Neuronal stem cell (in vitro differentiated cells): ENCODE results near the gene ZNF554.

Experiments used
- DNase-seq: peaks from one replicate; pipeline ENCODE4 v3.0.0-alpha.2; 2013; ENCODE audit warnings: low spot score
- H2AFZ ChIP-seq: one replicate; pipeline ENCODE4 v1.6.1; 2013; ENCODE audit warnings: mild to moderate bottlenecking, low read length, inconsistent platforms
- H2AK5ac ChIP-seq: 2 replicates; pipeline ENCODE4 v1.6.1; 2013; ENCODE audit warnings: low read depth, mild to moderate bottlenecking, inconsistent platforms, low read length, moderate library complexity, mixed read lengths
- H2BK120ac ChIP-seq: 2 replicates; pipeline ENCODE4 v1.6.1; 2013; ENCODE audit warnings: low read depth, mild to moderate bottlenecking, inconsistent platforms, low read length, moderate library complexity, mixed read lengths
- H2BK12ac ChIP-seq: one replicate; pipeline ENCODE4 v1.6.1; 2013; ENCODE audit warnings: low read length, inconsistent platforms
- H2BK15ac ChIP-seq: 2 replicates; pipeline ENCODE4 v1.6.1; 2013; ENCODE audit warnings: mild to moderate bottlenecking, low read length, inconsistent platforms, mixed read lengths
- H2BK5ac ChIP-seq: one replicate; pipeline ENCODE4 v1.6.1; 2013; ENCODE audit warnings: inconsistent platforms, mild to moderate bottlenecking, low read length, moderate library complexity
- H3K14ac ChIP-seq: one replicate; pipeline ENCODE4 v1.6.1; 2013; ENCODE audit warnings: low read length, inconsistent platforms
- H3K18ac ChIP-seq: 2 replicates; pipeline ENCODE4 v1.6.1; 2013; ENCODE audit warnings: low read length, inconsistent platforms
- H3K23ac ChIP-seq: 2 replicates; pipeline ENCODE4 v1.6.1; 2013; ENCODE audit warnings: low read depth, mild to moderate bottlenecking, mixed read lengths, low read length, inconsistent platforms; ENCODE audit not compliant: poor library complexity
- H3K27ac ChIP-seq: replicated peaks from 3 replicates; pipeline ENCODE4 v1.5.1; 2013; ENCODE audit warnings: low read length, inconsistent platforms
- H3K27me3 ChIP-seq, 3 experiments: 2 replicates each; pipeline ENCODE4 v1.6.1; 2013; ENCODE audit warnings: low read length in 3 of 3, mild to moderate bottlenecking in 2 of 3, inconsistent platforms in 1 of 3, low read depth in 1 of 3, mixed read lengths in 1 of 3, moderate library complexity in 1 of 3; ENCODE audit not compliant: control insufficient read depth in 3 of 3, insufficient read depth in 3 of 3
- H3K36me3 ChIP-seq, 2 donors: replicated peaks in 1 of 2; 2 replicates each; pipeline ENCODE4 v1.6.1; 2013; ENCODE audit warnings: low read length in 2 of 2; ENCODE audit not compliant: control insufficient read depth in 2 of 2, insufficient read depth in 2 of 2
- H3K4ac ChIP-seq: 2 replicates; pipeline ENCODE4 v1.6.1; 2013; ENCODE audit warnings: inconsistent platforms, mild to moderate bottlenecking, low read length, moderate library complexity
- H3K4me1 ChIP-seq, 2 donors: 1 replicate in 1 of 2; 2 replicates in 1 of 2; pipeline ENCODE4 v1.6.1; 2013; ENCODE audit warnings: low read length in 2 of 2, low read depth in 1 of 2; ENCODE audit not compliant: control insufficient read depth in 2 of 2, insufficient read depth in 1 of 2
- H3K4me2 ChIP-seq: one replicate; pipeline ENCODE4 v1.6.1; 2013; ENCODE audit warnings: mild to moderate bottlenecking, low read length, inconsistent platforms; ENCODE audit not compliant: insufficient read depth, poor library complexity, severe bottlenecking
- H3K4me3 ChIP-seq, 2 donors: 2 replicates each; pipeline ENCODE4 v1.5.1; 2013; ENCODE audit warnings: low read length in 2 of 2, mild to moderate bottlenecking in 2 of 2, inconsistent platforms in 1 of 2, moderate library complexity in 1 of 2
- H3K79me1 ChIP-seq: one replicate; pipeline ENCODE4 v1.6.1; 2013; ENCODE audit warnings: low read depth, mild to moderate bottlenecking, inconsistent platforms, low read length, moderate library complexity
- H3K9ac ChIP-seq: one replicate; pipeline ENCODE4 v1.6.1; 2013; ENCODE audit warnings: mild to moderate bottlenecking, low read depth, low read length, inconsistent platforms; ENCODE audit not compliant: poor library complexity
- H3K9me3 ChIP-seq, 2 donors: replicated peaks in 1 of 2; 2 replicates each; pipeline versions ENCODE3 to v1.6.1; 2013; ENCODE audit warnings: low read length in 2 of 2, mild to moderate bottlenecking in 2 of 2, inconsistent platforms in 1 of 2, low read depth in 1 of 2, mixed read lengths in 1 of 2, moderate library complexity in 1 of 2; ENCODE audit not compliant: control insufficient read depth in 2 of 2, insufficient read depth in 1 of 2
- H4K8ac ChIP-seq: one replicate; pipeline ENCODE4 v1.6.1; 2013; ENCODE audit warnings: low read depth, mild to moderate bottlenecking, inconsistent platforms, low read length, moderate library complexity
- H4K91ac ChIP-seq: one replicate; pipeline ENCODE4 v1.6.1; 2013; ENCODE audit warnings: low read length, low read depth, mild to moderate bottlenecking, inconsistent platforms; ENCODE audit not compliant: poor library complexity
- WGBS, 2 donors: extraction: QIAGEN DNeasy Blood & Tissue Kit; methylation state at CpG; one replicate each; pipeline ENCODE4 v1.1.7; 2013; ENCODE audit warnings: missing lambda C conversion rate in 2 of 2, mixed read lengths in 1 of 2; ENCODE audit not compliant: insufficient read length in 2 of 2, insufficient replicate concordance in 1 of 2; ENCODE audit errors: extremely low coverage in 2 of 2; 5-methylcytosine and 5-hydroxymethylcytosine counted together

ZNF554 gene

DNA sequence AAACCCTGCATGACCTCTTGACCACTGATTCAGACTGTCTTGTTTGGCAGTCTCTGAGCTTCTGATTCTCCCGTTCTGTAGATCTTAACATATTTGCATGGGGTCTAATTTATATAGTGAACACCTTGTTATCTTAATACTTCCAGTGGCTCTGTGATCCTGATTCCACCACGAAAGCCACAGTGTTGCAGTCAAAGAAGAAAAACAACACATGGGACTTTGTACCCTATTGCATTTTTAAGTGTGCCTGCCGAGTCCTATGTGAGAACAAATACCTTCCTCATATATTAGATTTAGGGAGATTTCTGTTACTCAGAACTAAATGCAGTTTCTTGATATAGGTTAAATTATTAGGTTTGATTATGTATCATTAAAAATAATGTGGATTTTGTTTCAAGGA, 35.2 kb downstream of the ZNF554 start:
- H3K14ac ChIP-seq: no peak overlapping the region
- no peaks in the 10 kb centered on the region for H3K79me1 ChIP-seq
- DNase-seq: no peak
- H3K4me1 ChIP-seq: no peaks in the 10 kb centered on the region
- H3K4me3 ChIP-seq: no peak overlapping the region
- peaks cover 26 to 60% of the 10 kb centered on the region in 2 donors for H3K36me3 ChIP-seq
- no peak overlapping the region for H2AK5ac ChIP-seq
- H2BK5ac ChIP-seq: no peak overlapping the region
- H2BK15ac ChIP-seq: no peak overlapping the region
- no CpG with 5 or more reads among the region's 3 CpGs for WGBS, 2 donors
- H3K27me3 ChIP-seq: no peaks in the 10 kb centered on the region
- no peak overlapping the region for H3K9ac ChIP-seq
- no peak overlapping the region for H4K91ac ChIP-seq
- no peak overlapping the region for H3K23ac ChIP-seq
- H3K18ac ChIP-seq: no peak overlapping the region
- H2AFZ ChIP-seq: no peak overlapping the region
- H4K8ac ChIP-seq: no peak overlapping the region
- no peak overlapping the region for H2BK120ac ChIP-seq
- no peak overlapping the region for H3K4ac ChIP-seq
- H2BK12ac ChIP-seq: no peak overlapping the region
- peaks cover 52 to 74% of the 10 kb centered on the region in 2 donors for H3K9me3 ChIP-seq
- no peak overlapping the region for H3K27ac ChIP-seq
- no peak overlapping the region for H3K4me2 ChIP-seq

DNA sequence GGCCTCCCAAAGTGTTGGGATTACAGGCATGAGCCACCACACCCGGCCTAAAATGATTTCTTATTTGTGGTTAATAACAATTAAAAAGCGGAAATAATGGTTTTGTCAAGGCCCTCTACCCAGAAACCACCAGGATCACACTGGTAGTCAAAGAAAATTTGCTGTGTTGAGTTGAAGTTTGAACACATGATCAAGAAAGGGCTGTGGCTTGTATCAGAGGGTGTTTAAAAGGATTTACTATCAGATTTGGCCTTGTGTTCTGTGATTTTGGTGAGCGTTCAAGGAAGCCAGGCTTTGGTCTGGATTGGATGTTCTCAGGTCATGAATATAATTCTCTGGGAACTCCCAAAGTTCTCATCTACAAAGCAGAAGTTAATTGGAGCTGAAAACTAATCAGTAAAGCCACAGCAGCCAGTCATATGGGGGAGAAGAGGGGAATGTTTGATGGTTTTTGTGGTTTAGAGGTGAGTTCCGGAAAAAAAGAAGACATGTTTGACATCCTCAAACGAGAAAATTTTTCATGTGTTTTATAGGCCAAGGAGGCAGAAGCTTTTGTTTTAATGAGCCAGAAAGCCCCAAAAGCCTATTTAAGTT, 36.9 kb downstream of the ZNF554 start:
- no peak overlapping the region for H3K4me2 ChIP-seq
- no peak overlapping the region for H4K91ac ChIP-seq
- H3K27me3 ChIP-seq: no peaks in the 10 kb centered on the region
- no peak overlapping the region for H3K4ac ChIP-seq
- H2AFZ ChIP-seq: no peak overlapping the region
- H3K4me3 ChIP-seq: no peak overlapping the region
- H4K8ac ChIP-seq: no peak overlapping the region
- H3K9ac ChIP-seq: no peak overlapping the region
- WGBS, 2 donors: no CpG with 5 or more reads among the region's 5 CpGs
- H3K23ac ChIP-seq: no peak overlapping the region
- H3K18ac ChIP-seq: no peak overlapping the region
- no peak overlapping the region for H2BK12ac ChIP-seq
- no peak overlapping the region for H3K14ac ChIP-seq
- no peak overlapping the region for H2BK120ac ChIP-seq
- no peak for DNase-seq
- H2BK15ac ChIP-seq: no peak overlapping the region
- no peak overlapping the region for H2AK5ac ChIP-seq
- H3K9me3 ChIP-seq: peaks cover 48 to 59% of the 10 kb centered on the region in 2 donors
- peaks cover 22 to 43% of the 10 kb centered on the region in 2 donors for H3K36me3 ChIP-seq
- H3K4me1 ChIP-seq: no peaks in the 10 kb centered on the region
- no peaks in the 10 kb centered on the region for H3K79me1 ChIP-seq
- no peak overlapping the region for H2BK5ac ChIP-seq
- no peak overlapping the region for H3K27ac ChIP-seq

DNA sequence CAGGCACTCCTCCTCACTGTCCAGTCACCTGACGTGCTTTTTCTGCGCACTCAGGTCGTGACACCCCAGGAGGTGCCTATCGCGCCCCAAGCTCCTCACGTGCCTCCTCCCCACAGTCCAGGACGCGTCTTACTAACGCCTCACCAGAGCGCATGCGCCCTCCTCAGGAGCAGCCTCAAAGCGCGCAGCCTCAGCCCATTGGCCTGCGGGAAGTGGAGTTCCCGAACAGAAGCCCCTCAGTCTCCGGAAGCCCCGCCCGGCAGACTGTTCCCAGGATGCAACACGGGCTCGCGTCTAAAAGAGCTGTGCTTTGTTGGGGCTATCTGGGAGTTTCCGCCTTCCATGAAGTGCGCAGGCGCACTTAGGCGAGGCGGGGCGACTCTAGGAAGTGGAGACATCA, 39.2 kb downstream of the ZNF554 start:
- Histone ChIP-seq H2AK5ac (no peak overlapping the region), H3K9ac (no peak overlapping the region), H2BK5ac (no peak overlapping the region), H2AFZ (no peak overlapping the region), H3K4me1 (no peaks in the 10 kb centered on the region), H3K4me3 (peak overlapping the region in 1 of 2 donors; percentile 64), H3K9me3 (peaks cover 34 to 36% of the 10 kb centered on the region in 2 donors), H3K14ac (no peak overlapping the region), H4K91ac (no peak overlapping the region), H3K79me1 (no peaks in the 10 kb centered on the region), H3K27me3 (no peaks in the 10 kb centered on the region), H2BK12ac (no peak overlapping the region), H3K23ac (no peak overlapping the region), H3K4me2 (no peak overlapping the region), H3K18ac (no peak overlapping the region), H2BK120ac (no peak overlapping the region), H3K36me3 (peaks cover 3 to 20% of the 10 kb centered on the region in 2 donors), H4K8ac (no peak overlapping the region), H3K4ac (no peak overlapping the region), H2BK15ac (no peak overlapping the region), H3K27ac (no peak overlapping the region)
- DNase-seq: no peak
- no CpG with 5 or more reads among the region's 27 CpGs for WGBS, 2 donors

DNA sequence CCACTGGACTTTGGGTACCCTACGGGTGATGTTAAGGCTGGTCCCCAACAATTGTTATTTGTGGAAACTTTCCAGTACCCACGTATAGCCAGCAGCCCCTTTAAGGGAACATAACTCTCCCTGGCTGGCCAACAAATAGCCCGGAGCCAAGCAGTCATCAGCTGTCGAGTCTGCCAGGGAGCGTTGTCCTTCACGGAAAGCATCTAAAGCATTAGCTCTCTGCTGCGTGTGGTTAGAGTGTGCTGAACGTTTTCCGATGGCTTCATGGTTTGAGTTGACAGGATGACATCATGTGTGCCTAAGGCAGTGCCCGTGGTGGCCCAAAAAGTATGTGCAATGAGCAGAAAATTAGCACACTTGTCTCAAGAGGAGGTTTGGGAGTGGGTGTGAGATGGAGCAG, 44.1 kb downstream of the ZNF554 start:
- no peaks in the 10 kb centered on the region for H3K27me3 ChIP-seq
- H3K23ac ChIP-seq: no peak overlapping the region
- H3K4ac ChIP-seq: no peak overlapping the region
- no peak overlapping the region for H3K4me2 ChIP-seq
- peaks cover 8 to 23% of the 10 kb centered on the region in 2 donors for H3K9me3 ChIP-seq
- H2BK15ac ChIP-seq: no peak overlapping the region
- H3K79me1 ChIP-seq: no peaks in the 10 kb centered on the region
- no peak overlapping the region for H3K14ac ChIP-seq
- no peak overlapping the region for H2AFZ ChIP-seq
- no peaks in the 10 kb centered on the region for H3K36me3 ChIP-seq
- no peak overlapping the region for H3K9ac ChIP-seq
- H2BK120ac ChIP-seq: no peak overlapping the region
- no peak overlapping the region for H2AK5ac ChIP-seq
- H3K18ac ChIP-seq: no peak overlapping the region
- no peak overlapping the region for H2BK5ac ChIP-seq
- no peak overlapping the region for H4K91ac ChIP-seq
- no peak overlapping the region for H2BK12ac ChIP-seq
- no peak for DNase-seq
- WGBS, 2 donors: no CpG with 5 or more reads among the region's 10 CpGs
- no peaks in the 10 kb centered on the region for H3K4me1 ChIP-seq
- H4K8ac ChIP-seq: peak overlapping the region; percentile 84
- H3K4me3 ChIP-seq: no peak overlapping the region
- H3K27ac ChIP-seq: no peak overlapping the region
